Fibroblast of gingiva (primary cell): ENCODE results near the gene KDM6B.
"Not testable (repeated sequence)": the region's sequence is repeated elsewhere in the genome, so short reads cannot be mapped to it uniquely, and the experiment has no call there.

Experiments
- DNase-seq: peaks from one replicate; pipeline ENCODE4 v3.0.0-alpha.2; 2011; ENCODE audit warnings: low read depth

The KDM6B gene

GRCh38 chr17:7852262-7852670, 18.2 kb downstream of the KDM6B start:
- DNase-seq, result no peak

GRCh38 chr17:7852919-7853690, 19.1 kb downstream of the KDM6B start:
- DNase-seq, result no peak

GRCh38 chr17:7853691-7854038, 19.6 kb downstream of the KDM6B start:
- no peak for DNase-seq

- no peak for DNase-seq
Measured at GRCh38 chr17:7854078-7854777, 20.2 kb downstream of the KDM6B start.

- DNase-seq, result no peak
Measured at GRCh38 chr17:7854851-7855659, 21.0 kb downstream of the KDM6B start, which contains the start of gene TMEM88. Gene TMEM88 (plus strand): TSS chr17:7855066. CDS start chr17:7855075, 9 bp downstream.

- no peak for DNase-seq
Measured at GRCh38 chr17:7855660-7856010, 21.6 kb downstream of the KDM6B start.

- DNase-seq, result peak; percentile 40
Measured at GRCh38 chr17:7856011-7856810, 22.2 kb downstream of the KDM6B start.

GRCh38 chr17:7856811-7857712, 23.0 kb downstream of the KDM6B start, which contains the start of gene NAA38:
Gene NAA38 (minus strand): TSS chr17:7857559. CDS start chr17:7857463, 96 bp downstream.
- peak; percentile 99 for DNase-seq

- DNase-seq, result peak; percentile 94
Measured at GRCh38 chr17:7857713-7858521, 23.9 kb downstream of the KDM6B start, which contains the start of gene CYB5D1. Gene CYB5D1 (plus strand): TSS chr17:7858003. CDS start chr17:7858135, 132 bp downstream.

- DNase-seq, result peak; percentile 53
Measured at GRCh38 chr17:7858522-7858810, 24.4 kb downstream of the KDM6B start.

GRCh38 chr17:7859028-7859427, 25.0 kb downstream of the KDM6B start:
- DNase-seq, result no peak

GRCh38 chr17:7862692-7863437, 28.8 kb downstream of the KDM6B start:
- peak; percentile 23 for DNase-seq

GRCh38 chr17:7864384-7864783, 30.4 kb downstream of the KDM6B start:
- not testable (repeated sequence) for DNase-seq

- no peak for DNase-seq
Measured at GRCh38 chr17:7864995-7865650, 31.1 kb downstream of the KDM6B start.

GRCh38 chr17:7867881-7868329, 33.9 kb downstream of the KDM6B start:
- no peak for DNase-seq

- DNase-seq, result no peak
Measured at GRCh38 chr17:7873051-7873450, 39.0 kb downstream of the KDM6B start.

GRCh38 chr17:7875804-7876370, 41.9 kb downstream of the KDM6B start:
- no peak for DNase-seq

- no peak for DNase-seq
Measured at GRCh38 chr17:7878234-7878633, 44.2 kb downstream of the KDM6B start.
